Measurements from ENCODE around the gene NTSR1. TPM values are rescaled to one million over a fixed set of nuclear protein-coding genes. Genes with fewer than 3 reads are reported as not detected.

Gene NTSR1
- total RNA-seq, 2 donors from 2014 or later: 0.74 TPM; not detected in 1

DNA sequence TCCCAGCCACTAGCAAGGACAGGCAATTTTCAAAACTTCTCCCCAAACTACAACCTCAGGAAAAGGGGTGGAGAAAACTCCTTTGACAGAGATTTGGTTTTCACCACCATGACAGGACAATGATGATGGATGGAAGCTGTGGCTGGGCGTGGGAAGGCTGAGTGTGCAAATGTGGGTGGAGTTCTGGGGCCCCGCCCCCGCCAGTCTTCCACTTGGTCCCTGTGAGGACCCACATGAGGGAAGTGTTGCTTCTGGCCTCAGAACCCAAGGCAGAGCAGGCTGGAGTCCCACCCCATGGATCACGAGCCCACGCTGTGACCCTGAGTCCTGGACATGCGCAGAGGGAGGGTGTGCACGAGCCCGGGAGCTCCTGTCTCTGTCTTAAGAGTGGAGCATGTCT lies 66.1 kb downstream of the NTSR1 start:
- 74% methylated on average over 5 of the region's 8 CpGs for WGBS
- no peaks in the 10 kb centered on the region for H3K9me3 ChIP-seq
- H3K27me3 ChIP-seq (replicated peaks; ENCODE audit: insufficient read depth): peaks cover 4% of the 10 kb centered on the region
- no peak overlapping the region for H3K27ac ChIP-seq
- no peaks in the 10 kb centered on the region for H3K4me1 ChIP-seq (replicated peaks)
- TF ChIP-seq, protein P1, sequence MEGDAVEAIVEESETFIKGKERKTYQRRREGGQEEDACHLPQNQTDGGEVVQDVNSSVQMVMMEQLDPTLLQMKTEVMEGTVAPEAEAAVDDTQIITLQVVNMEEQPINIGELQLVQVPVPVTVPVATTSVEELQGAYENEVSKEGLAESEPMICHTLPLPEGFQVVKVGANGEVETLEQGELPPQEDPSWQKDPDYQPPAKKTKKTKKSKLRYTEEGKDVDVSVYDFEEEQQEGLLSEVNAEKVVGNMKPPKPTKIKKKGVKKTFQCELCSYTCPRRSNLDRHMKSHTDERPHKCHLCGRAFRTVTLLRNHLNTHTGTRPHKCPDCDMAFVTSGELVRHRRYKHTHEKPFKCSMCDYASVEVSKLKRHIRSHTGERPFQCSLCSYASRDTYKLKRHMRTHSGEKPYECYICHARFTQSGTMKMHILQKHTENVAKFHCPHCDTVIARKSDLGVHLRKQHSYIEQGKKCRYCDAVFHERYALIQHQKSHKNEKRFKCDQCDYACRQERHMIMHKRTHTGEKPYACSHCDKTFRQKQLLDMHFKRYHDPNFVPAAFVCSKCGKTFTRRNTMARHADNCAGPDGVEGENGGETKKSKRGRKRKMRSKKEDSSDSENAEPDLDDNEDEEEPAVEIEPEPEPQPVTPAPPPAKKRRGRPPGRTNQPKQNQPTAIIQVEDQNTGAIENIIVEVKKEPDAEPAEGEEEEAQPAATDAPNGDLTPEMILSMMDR (IDR thresholded peaks at IDR 0.05): no peak
- TF ChIP-seq POLR2A (IDR thresholded peaks at IDR 0.05) (no peak), POLR2AphosphoS5 (IDR thresholded peaks at IDR 0.05) (no peak)
- no peak for DNase-seq (ENCODE audit: low spot score)
- intact Hi-C loops (cut with DNase I): no loop called here
- H3K4me3 ChIP-seq: no peak overlapping the region
- H3K36me3 ChIP-seq: no peaks in the 10 kb centered on the region

- Histone ChIP-seq H3K27ac (no peak overlapping the region), H3K9me3 (no peaks in the 10 kb centered on the region), H3K4me1 (replicated peaks) (no peaks in the 10 kb centered on the region), H3K36me3 (no peaks in the 10 kb centered on the region), H3K27me3 (replicated peaks; ENCODE audit: insufficient read depth) (peaks cover 4% of the 10 kb centered on the region), H3K4me3 (no peak overlapping the region)
- no peak for DNase-seq (ENCODE audit: low spot score)
- intact Hi-C loops (cut with DNase I): no loop called here
- WGBS: 91% methylated on average over 9 of the region's 9 CpGs
- TF ChIP-seq, protein P1 (IDR thresholded peaks at IDR 0.05): no peak
- no peak for TF ChIP-seq POLR2A (IDR thresholded peaks at IDR 0.05)
- TF ChIP-seq POLR2AphosphoS5 (IDR thresholded peaks at IDR 0.05): no peak
Measured at GRCh38 chr20:62775206-62775605, 66.6 kb downstream of the NTSR1 start.

GRCh38 chr20:62776035-62776691 lies 67.5 kb downstream of the NTSR1 start:
- Histone ChIP-seq H3K4me1 (replicated peaks) (no peaks in the 10 kb centered on the region), H3K4me3 (no peak overlapping the region), H3K27me3 (replicated peaks; ENCODE audit: insufficient read depth) (peaks cover 4% of the 10 kb centered on the region), H3K9me3 (no peaks in the 10 kb centered on the region), H3K36me3 (no peaks in the 10 kb centered on the region), H3K27ac (no peak overlapping the region)
- intact Hi-C loops (cut with DNase I): no loop called here
- 88% methylated on average over 24 of the region's 24 CpGs for whole genome bisulfite sequencing
- DNase-seq (ENCODE audit: low spot score): no peak
- TF ChIP-seq, protein P1 (IDR thresholded peaks at IDR 0.05): no peak
- TF ChIP-seq POLR2A (IDR thresholded peaks at IDR 0.05) (no peak), POLR2AphosphoS5 (IDR thresholded peaks at IDR 0.05) (no peak)

DNA sequence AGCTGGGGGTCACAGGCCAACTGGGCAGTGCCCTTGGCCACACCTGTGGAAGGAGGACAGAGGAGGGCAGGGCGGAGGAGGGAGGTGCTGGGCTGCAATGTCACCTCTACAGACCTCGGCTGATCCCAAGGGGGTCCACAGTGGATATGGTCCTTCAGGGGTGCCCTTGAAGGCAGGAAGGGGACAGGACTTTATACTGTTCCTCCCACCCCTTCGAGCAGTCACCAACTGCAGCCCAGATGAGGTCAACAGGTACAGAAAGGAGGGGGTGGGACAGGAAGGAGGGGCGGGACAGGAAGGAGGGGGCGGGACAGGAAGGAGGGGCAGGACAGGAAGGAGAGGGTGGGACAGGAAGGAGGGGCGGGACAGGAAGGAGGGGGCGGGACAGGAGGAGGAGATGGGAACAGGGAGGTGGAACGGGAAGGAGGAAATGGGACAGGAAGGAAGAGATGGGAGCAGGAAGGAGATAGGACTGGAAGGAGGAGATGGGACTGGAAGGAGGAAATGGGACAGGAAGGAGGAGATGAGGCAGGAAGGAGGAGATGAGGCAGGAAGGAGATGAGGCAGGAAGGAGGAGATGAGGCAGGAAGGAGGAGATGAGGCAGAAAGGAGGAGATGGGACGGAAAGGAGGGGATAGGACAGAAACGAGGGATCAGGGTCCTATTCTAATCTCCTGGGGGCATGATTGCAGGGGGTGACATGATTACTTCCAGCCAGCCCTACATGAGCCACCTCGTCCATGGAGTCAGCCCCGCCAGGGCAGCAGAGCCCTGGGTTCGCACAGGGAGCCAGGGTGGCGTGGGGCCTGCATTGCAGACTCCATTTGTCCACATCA lies 68.3 kb downstream of the NTSR1 start:
- TF ChIP-seq POLR2A (IDR thresholded peaks at IDR 0.05) (no peak), POLR2AphosphoS5 (IDR thresholded peaks at IDR 0.05) (no peak)
- TF ChIP-seq, protein P1 (IDR thresholded peaks at IDR 0.05): no peak
- Histone ChIP-seq H3K9me3 (no peaks in the 10 kb centered on the region), H3K27me3 (replicated peaks; ENCODE audit: insufficient read depth) (peaks cover 4% of the 10 kb centered on the region), H3K27ac (no peak overlapping the region), H3K4me3 (no peak overlapping the region), H3K4me1 (replicated peaks) (no peaks in the 10 kb centered on the region), H3K36me3 (no peaks in the 10 kb centered on the region)
- intact Hi-C loops (cut with DNase I): no loop called here
- DNase-seq (ENCODE audit: low spot score): no peak
- 77% methylated on average over 14 of the region's 14 CpGs for WGBS

GRCh38 chr20:62777528-62777830 lies 68.8 kb downstream of the NTSR1 start:
- no peak for DNase-seq (ENCODE audit: low spot score)
- 97% methylated on average over 8 of the region's 8 CpGs for WGBS
- intact Hi-C loops (cut with DNase I): no loop called here
- Histone ChIP-seq H3K9me3 (no peaks in the 10 kb centered on the region), H3K4me3 (no peak overlapping the region), H3K27ac (no peak overlapping the region), H3K27me3 (replicated peaks; ENCODE audit: insufficient read depth) (peaks cover 4% of the 10 kb centered on the region), H3K4me1 (replicated peaks) (no peaks in the 10 kb centered on the region), H3K36me3 (no peaks in the 10 kb centered on the region)
- no peak for TF ChIP-seq POLR2AphosphoS5 (IDR thresholded peaks at IDR 0.05)
- TF ChIP-seq POLR2A (IDR thresholded peaks at IDR 0.05): no peak
- TF ChIP-seq, protein P1 (IDR thresholded peaks at IDR 0.05): no peak
